Measurements from ENCODE around the gene CSH1.
A peak's percentile ranks its signal among the peaks of the same experiment; 100 is the strongest.
"Not testable (repeated sequence)": the region's sequence is repeated elsewhere in the genome, so short reads cannot be mapped to it uniquely, and the experiment has no call there.

The CSH1 gene

GRCh38 chr17:63914471-63914870, 18.1 kb upstream of the CSH1 start:
- Histone ChIP-seq H3K36me3 (ENCODE audit: control insufficient read depth, insufficient read depth, low read length, severe bottlenecking) (no peaks in the 10 kb centered on the region), H3K9me3 (ENCODE audit: control insufficient read depth, low read length) (no peaks in the 10 kb centered on the region), H3K9ac (ENCODE audit: low read length) (no peak overlapping the region), H3K4me1 (ENCODE audit: control insufficient read depth, insufficient read depth, low read length) (no peaks in the 10 kb centered on the region), H3K4me3 (ENCODE audit: low read length) (no peak overlapping the region), H3K27me3 (replicated peaks; ENCODE audit: control insufficient read depth, insufficient read depth, low read length) (peaks cover 46% of the 10 kb centered on the region)
- DNase-seq (ENCODE audit: low read depth), result no peak

DNA sequence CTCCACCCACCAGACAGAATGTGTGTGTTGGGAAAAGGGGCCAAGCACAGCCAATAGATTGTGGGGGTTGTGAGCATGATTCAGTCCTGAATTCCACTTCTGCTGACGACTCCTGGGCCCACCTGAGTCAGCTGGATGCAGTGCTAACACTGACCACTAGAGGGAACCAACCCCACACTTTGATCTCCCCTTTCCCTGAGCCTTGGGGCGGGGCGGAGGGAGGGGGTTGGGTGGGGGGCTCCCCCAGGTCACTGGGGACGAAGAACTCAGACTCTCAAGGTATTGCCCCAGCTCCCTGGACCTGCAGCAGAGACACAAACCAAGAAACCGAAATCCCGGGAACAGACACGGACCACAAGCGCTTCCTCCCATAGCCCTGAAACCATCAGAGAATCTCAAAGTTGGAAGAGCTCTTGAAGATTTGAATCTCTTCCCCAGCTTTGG, 15.3 kb upstream of the CSH1 start:
- H3K9ac ChIP-seq (ENCODE audit: low read length), result no peak overlapping the region
- no peak overlapping the region for H3K4me3 ChIP-seq (ENCODE audit: low read length)
- no peaks in the 10 kb centered on the region for H3K4me1 ChIP-seq (ENCODE audit: control insufficient read depth, insufficient read depth, low read length)
- no peaks in the 10 kb centered on the region for H3K36me3 ChIP-seq (ENCODE audit: control insufficient read depth, insufficient read depth, low read length, severe bottlenecking)
- no peaks in the 10 kb centered on the region for H3K9me3 ChIP-seq (ENCODE audit: control insufficient read depth, low read length)
- peaks cover 27% of the 10 kb centered on the region for H3K27me3 ChIP-seq (replicated peaks; ENCODE audit: control insufficient read depth, insufficient read depth, low read length)
- peak; percentile 64 for DNase-seq (ENCODE audit: low read depth)

GRCh38 chr17:63911041-63911635, 14.8 kb upstream of the CSH1 start, which contains the start of gene CSHL1:
Gene CSHL1 (minus strand): TSS chr17:63911258. CDS start chr17:63911196, 62 bp downstream.
- H3K4me1 ChIP-seq (ENCODE audit: control insufficient read depth, insufficient read depth, low read length), result no peaks in the 10 kb centered on the region
- no peak within 1 kb of the TSS for H3K9ac ChIP-seq (ENCODE audit: low read length)
- no peak within 1 kb of the TSS for H3K4me3 ChIP-seq (ENCODE audit: low read length)
- no peaks in the 10 kb centered on the region for H3K9me3 ChIP-seq (ENCODE audit: control insufficient read depth, low read length)
- peaks cover 25% of the 10 kb centered on the region for H3K27me3 ChIP-seq (replicated peaks; ENCODE audit: control insufficient read depth, insufficient read depth, low read length)
- no peaks in the 10 kb centered on the region for H3K36me3 ChIP-seq (ENCODE audit: control insufficient read depth, insufficient read depth, low read length, severe bottlenecking)
- DNase-seq (ENCODE audit: low read depth), result no peak

DNA sequence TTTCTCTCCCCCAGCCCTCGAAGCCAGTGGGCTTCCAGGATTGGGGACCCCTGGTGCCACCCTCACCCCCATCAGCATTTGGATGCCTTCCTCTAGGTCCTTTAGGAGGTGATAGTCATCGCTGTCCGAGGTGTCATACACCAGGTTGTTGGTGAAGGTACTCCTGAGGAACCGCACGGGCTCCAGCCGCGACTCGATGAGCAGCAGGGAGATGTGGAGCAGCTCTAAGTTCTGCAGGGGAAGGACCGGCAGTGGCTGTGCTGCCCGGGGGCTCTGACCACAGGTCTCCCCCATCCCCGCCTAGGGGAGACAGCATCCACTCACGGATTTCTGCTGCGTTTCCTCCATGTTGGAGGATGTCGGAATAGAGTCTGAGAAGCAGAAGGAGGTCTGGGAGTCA, 13.7 kb upstream of the CSH1 start:
- H3K27me3 ChIP-seq (replicated peaks; ENCODE audit: control insufficient read depth, insufficient read depth, low read length), result peaks cover 19% of the 10 kb centered on the region
- H3K9ac ChIP-seq (ENCODE audit: low read length), result no peak overlapping the region
- DNase-seq (ENCODE audit: low read depth), result no peak
- H3K36me3 ChIP-seq (ENCODE audit: control insufficient read depth, insufficient read depth, low read length, severe bottlenecking), result no peaks in the 10 kb centered on the region
- no peaks in the 10 kb centered on the region for H3K4me1 ChIP-seq (ENCODE audit: control insufficient read depth, insufficient read depth, low read length)
- no peak overlapping the region for H3K4me3 ChIP-seq (ENCODE audit: low read length)
- no peaks in the 10 kb centered on the region for H3K9me3 ChIP-seq (ENCODE audit: control insufficient read depth, low read length)

DNA sequence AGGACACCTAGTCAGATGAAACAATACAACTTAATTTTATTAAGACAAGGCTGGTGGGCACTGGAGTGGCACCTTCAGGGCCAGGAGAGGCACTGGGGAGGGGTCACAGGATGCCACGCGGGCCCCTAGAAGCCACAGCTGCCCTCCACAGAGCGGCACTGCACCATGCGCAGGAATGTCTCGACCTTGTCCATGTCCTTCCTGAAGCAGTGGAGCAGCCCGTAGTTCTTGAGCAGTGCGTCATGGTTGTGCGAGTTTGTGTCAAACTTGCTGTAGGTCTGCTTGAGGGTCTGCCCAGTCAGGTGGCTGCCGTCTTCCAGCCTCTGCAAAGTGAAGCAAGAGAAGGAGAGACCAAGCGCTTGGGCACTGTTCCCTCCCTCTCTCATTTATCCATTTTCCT, 13.2 kb upstream of the CSH1 start:
- H3K4me1 ChIP-seq (ENCODE audit: control insufficient read depth, insufficient read depth, low read length); H3K4me3 ChIP-seq (ENCODE audit: low read length); DNase-seq (ENCODE audit: low read depth); H3K36me3 ChIP-seq (ENCODE audit: control insufficient read depth, insufficient read depth, low read length, severe bottlenecking); H3K9ac ChIP-seq (ENCODE audit: low read length); H3K9me3 ChIP-seq (ENCODE audit: control insufficient read depth, low read length): not testable (repeated sequence)
- peaks cover 19% of the 10 kb centered on the region for H3K27me3 ChIP-seq (replicated peaks; ENCODE audit: control insufficient read depth, insufficient read depth, low read length)

DNA sequence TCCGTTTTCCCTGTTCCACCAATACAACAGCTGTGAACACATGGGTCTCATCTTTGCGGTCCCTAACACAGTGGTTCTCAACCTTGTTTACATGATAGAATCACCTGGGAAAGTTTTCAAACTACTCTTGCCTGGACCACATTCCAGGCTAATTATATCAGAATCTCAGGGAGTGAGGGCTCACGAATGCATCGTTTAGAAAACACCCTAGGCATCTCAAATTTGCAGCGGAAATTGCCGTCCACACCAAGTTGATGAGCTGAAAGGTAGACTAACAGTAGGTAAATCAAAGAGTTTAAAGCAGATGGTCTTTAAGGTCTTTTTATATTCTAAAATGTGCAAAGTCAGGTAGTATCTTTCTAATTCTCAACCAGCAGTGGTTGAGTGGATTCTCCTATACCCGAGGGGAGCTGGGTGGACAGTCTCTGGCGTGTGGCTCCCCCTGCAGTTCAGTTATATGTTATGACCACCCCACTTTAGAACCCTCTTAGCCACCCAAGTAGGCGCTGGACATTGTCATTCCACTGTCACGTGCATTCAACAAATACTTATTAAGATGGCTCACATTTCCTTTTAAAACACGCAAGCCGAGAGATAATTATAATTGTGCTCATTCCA, 10.9 kb upstream of the CSH1 start:
- not testable (repeated sequence) for H3K36me3 ChIP-seq (ENCODE audit: control insufficient read depth, insufficient read depth, low read length, severe bottlenecking); H3K9me3 ChIP-seq (ENCODE audit: control insufficient read depth, low read length); H3K4me1 ChIP-seq (ENCODE audit: control insufficient read depth, insufficient read depth, low read length); H3K9ac ChIP-seq (ENCODE audit: low read length); DNase-seq (ENCODE audit: low read depth); H3K4me3 ChIP-seq (ENCODE audit: low read length)
- peaks cover 16% of the 10 kb centered on the region for H3K27me3 ChIP-seq (replicated peaks; ENCODE audit: control insufficient read depth, insufficient read depth, low read length)

DNA sequence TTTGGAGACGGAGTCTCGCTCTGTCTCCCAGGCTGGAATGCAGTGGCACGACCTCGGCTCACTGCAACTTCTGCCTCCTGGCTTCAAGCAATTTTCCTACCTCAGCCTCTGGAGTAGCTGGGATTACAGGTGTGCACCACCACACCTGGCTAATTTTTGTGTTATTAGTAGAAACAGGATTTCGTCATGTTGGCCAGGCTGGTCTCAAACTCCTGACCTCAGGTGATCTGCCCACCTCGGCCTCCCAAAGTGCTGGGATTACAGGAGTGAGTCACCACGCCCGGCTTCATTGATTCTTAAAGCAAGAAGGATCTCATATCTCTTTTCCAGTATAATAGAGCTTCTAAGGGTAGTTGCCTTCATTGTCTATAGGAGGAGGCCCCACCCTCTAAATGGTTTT, 8.4 kb upstream of the CSH1 start:
- H3K36me3 ChIP-seq (ENCODE audit: control insufficient read depth, insufficient read depth, low read length, severe bottlenecking); H3K9ac ChIP-seq (ENCODE audit: low read length); H3K27me3 ChIP-seq (replicated peaks; ENCODE audit: control insufficient read depth, insufficient read depth, low read length); DNase-seq (ENCODE audit: low read depth); H3K9me3 ChIP-seq (ENCODE audit: control insufficient read depth, low read length); H3K4me3 ChIP-seq (ENCODE audit: low read length); H3K4me1 ChIP-seq (ENCODE audit: control insufficient read depth, insufficient read depth, low read length): not testable (repeated sequence)

DNA sequence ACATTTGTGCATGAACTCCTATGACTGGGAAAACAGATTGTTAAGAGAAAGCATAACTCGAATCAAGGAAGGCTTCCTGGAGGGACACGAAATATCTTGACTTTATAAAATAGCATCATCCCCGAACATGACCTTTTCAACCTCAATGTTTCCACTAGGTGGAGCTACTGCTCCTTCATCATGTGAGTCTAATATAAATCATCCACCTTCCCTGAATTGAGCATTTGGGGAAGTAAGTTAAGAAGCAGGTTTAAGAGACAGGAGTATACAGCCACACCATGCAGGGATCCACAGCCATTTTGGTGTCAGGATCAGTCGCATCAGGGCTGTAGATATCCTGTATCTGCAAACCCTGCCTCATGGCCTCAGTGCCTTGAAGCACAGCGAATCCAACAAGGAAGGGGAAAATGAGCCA, 7.4 kb upstream of the CSH1 start:
- H3K9ac ChIP-seq (ENCODE audit: low read length); H3K4me3 ChIP-seq (ENCODE audit: low read length); H3K27me3 ChIP-seq (replicated peaks; ENCODE audit: control insufficient read depth, insufficient read depth, low read length); H3K36me3 ChIP-seq (ENCODE audit: control insufficient read depth, insufficient read depth, low read length, severe bottlenecking); H3K4me1 ChIP-seq (ENCODE audit: control insufficient read depth, insufficient read depth, low read length); H3K9me3 ChIP-seq (ENCODE audit: control insufficient read depth, low read length): not testable (repeated sequence)
- DNase-seq (ENCODE audit: low read depth), result peak; percentile 46

- DNase-seq (ENCODE audit: low read depth); H3K36me3 ChIP-seq (ENCODE audit: control insufficient read depth, insufficient read depth, low read length, severe bottlenecking); H3K27me3 ChIP-seq (replicated peaks; ENCODE audit: control insufficient read depth, insufficient read depth, low read length); H3K9me3 ChIP-seq (ENCODE audit: control insufficient read depth, low read length); H3K4me1 ChIP-seq (ENCODE audit: control insufficient read depth, insufficient read depth, low read length); H3K4me3 ChIP-seq (ENCODE audit: low read length); H3K9ac ChIP-seq (ENCODE audit: low read length): not testable (repeated sequence)
Observed at GRCh38 chr17:63901971-63902370, 5.6 kb upstream of the CSH1 start.

DNA sequence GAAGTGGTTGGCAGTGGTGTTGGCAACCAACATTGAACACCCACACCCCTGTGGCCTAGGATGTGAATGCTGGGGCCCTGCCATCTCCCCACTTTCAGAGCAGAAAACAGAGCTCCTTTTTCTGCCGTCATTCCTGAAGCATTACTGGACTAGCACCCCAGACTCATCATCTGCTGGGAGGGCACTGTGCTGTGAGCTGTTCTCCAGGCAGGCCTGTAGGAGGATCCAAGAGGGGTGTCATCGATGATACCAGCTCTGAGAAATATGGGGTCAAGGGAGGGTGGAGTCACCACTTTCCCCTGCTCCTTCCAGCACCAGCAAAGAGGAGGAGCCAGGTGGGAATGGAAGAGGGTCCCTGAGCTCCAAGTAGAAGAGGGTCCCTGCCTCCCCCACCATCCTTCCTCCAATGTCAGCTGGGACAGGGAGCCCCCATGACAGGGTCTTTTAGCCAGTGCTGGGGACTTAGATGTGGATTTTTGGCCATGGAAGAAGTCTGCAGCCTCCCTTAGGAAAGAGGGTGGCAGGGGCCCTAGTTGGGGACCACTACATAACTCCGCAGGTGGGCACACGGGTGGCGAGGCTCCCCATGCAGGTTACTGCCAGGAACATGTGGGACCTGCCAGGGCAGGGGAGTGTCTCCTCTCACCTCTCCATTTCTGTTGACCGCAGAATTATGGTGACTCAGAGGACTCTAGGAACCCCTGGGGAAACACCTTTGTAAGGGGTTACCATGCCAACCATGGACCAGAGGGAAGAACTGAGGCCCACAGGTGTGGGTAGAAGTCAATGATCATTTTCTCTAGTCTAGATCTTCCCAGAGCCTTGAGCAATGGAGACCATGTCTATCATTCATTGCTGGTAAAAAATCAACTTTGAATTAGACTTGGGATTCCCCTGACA, 2.8 kb upstream of the CSH1 start:
- not testable (repeated sequence) for H3K36me3 ChIP-seq (ENCODE audit: control insufficient read depth, insufficient read depth, low read length, severe bottlenecking); H3K4me3 ChIP-seq (ENCODE audit: low read length); H3K9ac ChIP-seq (ENCODE audit: low read length); H3K4me1 ChIP-seq (ENCODE audit: control insufficient read depth, insufficient read depth, low read length); DNase-seq (ENCODE audit: low read depth); H3K27me3 ChIP-seq (replicated peaks; ENCODE audit: control insufficient read depth, insufficient read depth, low read length); H3K9me3 ChIP-seq (ENCODE audit: control insufficient read depth, low read length)

DNA sequence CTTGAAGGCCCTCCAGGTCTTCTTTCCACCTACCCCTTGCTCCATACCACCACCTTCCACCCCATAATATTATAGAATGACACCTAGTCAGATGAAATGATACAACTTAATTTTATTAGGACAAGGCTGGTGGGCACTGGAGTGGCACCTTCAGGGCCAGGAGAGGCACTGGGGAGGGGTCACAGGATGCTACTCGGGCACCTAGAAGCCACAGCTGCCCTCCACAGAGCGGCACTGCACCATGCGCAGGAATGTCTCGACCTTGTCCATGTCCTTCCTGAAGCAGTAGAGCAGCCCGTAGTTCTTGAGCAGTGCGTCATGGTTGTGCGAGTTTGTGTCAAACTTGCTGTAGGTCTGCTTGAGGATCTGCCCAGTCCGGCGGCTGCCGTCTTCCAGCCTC, 1.6 kb downstream of the CSH1 start:
- H3K9me3 ChIP-seq (ENCODE audit: control insufficient read depth, low read length); H3K4me3 ChIP-seq (ENCODE audit: low read length); H3K27me3 ChIP-seq (replicated peaks; ENCODE audit: control insufficient read depth, insufficient read depth, low read length); H3K4me1 ChIP-seq (ENCODE audit: control insufficient read depth, insufficient read depth, low read length); H3K36me3 ChIP-seq (ENCODE audit: control insufficient read depth, insufficient read depth, low read length, severe bottlenecking); DNase-seq (ENCODE audit: low read depth); H3K9ac ChIP-seq (ENCODE audit: low read length): not testable (repeated sequence)

All from adipocyte (in vitro differentiated cells).